Hematopoietic multipotent progenitor cell treated with erythropoietin and hydrocortisone succinate and interleukin-3 and kit ligand, for 17 days (in vitro differentiated cells): Measurements from ENCODE around the gene CYP20A1.
"Not testable (repeated sequence)": the region's sequence is repeated elsewhere in the genome, so short reads cannot be mapped to it uniquely, and the experiment has no call there.

ENCODE experiments used
- DNase-seq: peaks from one replicate; pipeline ENCODE4 v3.0.0-alpha.2; 2015; ENCODE audit warnings: low spot score

CYP20A1 gene

GRCh38 chr2:203238704-203239526, at the start of gene CYP20A1:
TSS of gene CYP20A1 (plus strand) at chr2:203239018. CDS start at chr2:203239063, 45 bp downstream.
- DNase-seq: peak; percentile 93

GRCh38 chr2:203190547-203190946, 48.3 kb upstream of the CYP20A1 start:
- DNase-seq: not testable (repeated sequence)

GRCh38 chr2:203191026-203191425, 47.8 kb upstream of the CYP20A1 start:
- DNase-seq: not testable (repeated sequence)

- no peak for DNase-seq
Observed at GRCh38 chr2:203191961-203192360, 46.9 kb upstream of the CYP20A1 start.

GRCh38 chr2:203195331-203196036, 43.3 kb upstream of the CYP20A1 start:
- no peak for DNase-seq

- no peak for DNase-seq
Observed at GRCh38 chr2:203200866-203201265, 38.0 kb upstream of the CYP20A1 start.

- DNase-seq: no peak
Observed at GRCh38 chr2:203201426-203201825, 37.4 kb upstream of the CYP20A1 start.

- no peak for DNase-seq
Observed at GRCh38 chr2:203209538-203209937, 29.3 kb upstream of the CYP20A1 start.

GRCh38 chr2:203225423-203226039, 13.3 kb upstream of the CYP20A1 start:
- peak; percentile 31 for DNase-seq

GRCh38 chr2:203229674-203230073, 9.1 kb upstream of the CYP20A1 start:
- not testable (repeated sequence) for DNase-seq

GRCh38 chr2:203237346-203238238, 1.2 kb upstream of the CYP20A1 start:
- no peak for DNase-seq

GRCh38 chr2:203238292-203238703, 520 bp upstream of the CYP20A1 start:
- DNase-seq: no peak

- DNase-seq: peak; percentile 23
Observed at GRCh38 chr2:203240491-203240890, 1.7 kb downstream of the CYP20A1 start.

- DNase-seq: no peak
Observed at GRCh38 chr2:203242518-203242917, 3.7 kb downstream of the CYP20A1 start.

- no peak for DNase-seq
Observed at GRCh38 chr2:203246646-203247045, 7.8 kb downstream of the CYP20A1 start.

- no peak for DNase-seq
Observed at GRCh38 chr2:203252818-203253217, 14.0 kb downstream of the CYP20A1 start.

GRCh38 chr2:203253422-203254095, 14.7 kb downstream of the CYP20A1 start:
- not testable (repeated sequence) for DNase-seq

- no peak for DNase-seq
Observed at GRCh38 chr2:203261326-203262159, 22.7 kb downstream of the CYP20A1 start.

- no peak for DNase-seq
Observed at GRCh38 chr2:203279288-203279687, 40.5 kb downstream of the CYP20A1 start.

- no peak for DNase-seq
Observed at GRCh38 chr2:203280428-203281064, 41.7 kb downstream of the CYP20A1 start.
